ENCODE results near the gene POLD3. TPM values are rescaled to one million over a fixed set of nuclear protein-coding genes. Genes with fewer than 3 reads are reported as not detected.
A peak's percentile ranks its signal among the peaks of the same experiment; 100 is the strongest.

The POLD3 gene
- total RNA-seq (2021; fragmentation: NEBNext Ultra II Directional; extraction: Animal tissue kit (Norgen Biotek cat#: 25700)), result 29.3 and 30.5 TPM in 2 replicates
- polyA plus RNA-seq (2011; rRNA removed), result 10.1 and 18.1 TPM in 2 replicates
- polyA plus RNA-seq (2011; cell fraction: cytosol; rRNA removed), result 17.7 TPM
- polyA plus RNA-seq (2011; cell fraction: nucleus; rRNA removed), result 24.2 TPM
- 18.1 to 23.5 TPM (median 20.9 TPM) in 4 replicates for polyA plus RNA-seq (2012, experiment 1 of 2)
- 2.9 TPM for polyA plus RNA-seq (2012, experiment 2 of 2)
- 22.9 TPM for polyA plus RNA-seq (2013, experiment 1 of 2)
- 20.5 TPM for polyA plus RNA-seq (2013, experiment 2 of 2)
- polyA minus RNA-seq (2011; rRNA and poly(A)+ RNA removed), result 51.1 and 81.0 TPM in 2 replicates
- 12.4 TPM for polyA minus RNA-seq (2011; cell fraction: cytosol; rRNA and poly(A)+ RNA removed)
- polyA minus RNA-seq (2011; cell fraction: nucleus; rRNA and poly(A)+ RNA removed), result 35.9 TPM
- long read RNA-seq, experiment 1, transcript POLD3-201 (12 exons, 3,821 nt), result major isoform, 6 of 29 reads
- long read RNA-seq, experiment 1, partial matches to known transcripts, result 20 of 29 reads
- long read RNA-seq, experiment 1, other reads (novel, unspliced or antisense), result 3 of 29 reads
- long read RNA-seq, experiment 2, partial matches to known transcripts, result 7 of 11 reads
- long read RNA-seq, experiment 2, other reads (novel, unspliced or antisense), result 0 of 11 reads

GRCh38 chr11:74592441-74593362, at the start of gene POLD3:
TSS of gene POLD3 (plus strand) at chr11:74592582. CDS start at chr11:74592659, 77 bp downstream.
- CTCF ChIA-PET (ENCODE audit: partially characterized antibody), result interaction anchor here (0.6 to 2.0 kb wide), 4 partner anchors 10 to 204 kb away, joined by 3 to 5 read pairs (median 4); no protein-coding TSS in a partner anchor
- DNase-seq (ENCODE audit: low read depth in 1 of 2, low spot score in 2 of 2), result peak; percentile 70 to 97
- 1% methylated on average over 54 of the region's 63 CpGs; no CpG with 5 or more reads in 1 of the 2 experiments for WGBS, 2 experiments (ENCODE audit: extremely low coverage in 1 of 2, insufficient coverage in 1 of 2, insufficient read length in 1 of 2, insufficient replicate concordance in 2 of 2, low coverage in 1 of 2, low lambda C conversion rate in 2 of 2, missing lambda C conversion rate in 1 of 2)
- peak; percentile 66; the same call in 1 of the 2 replicates for TF ChIP-seq CREB1 (IDR thresholded peaks at IDR 0.05)
- TF ChIP-seq RBBP5 (IDR thresholded peaks at IDR 0.05; ENCODE audit: borderline replicate concordance, low read depth, low read length), result peak; percentile 69; the same call in 1 of the 2 replicates
- TF ChIP-seq GABPA (IDR thresholded peaks at IDR 0.05; ENCODE audit: borderline replicate concordance, insufficient read depth, low read length), result no peak
- no peak for TF ChIP-seq RXRA (IDR thresholded peaks at IDR 0.05; ENCODE audit: insufficient read depth, low read depth, low read length)
- peak; percentile 91 to 99; a peak in 3 of 4 replicates for TF ChIP-seq SIN3A (conservative IDR thresholded peaks at IDR 0.05 in 1 of 2, IDR thresholded peaks at IDR 0.05 in 1 of 2; ENCODE audit: low read depth in 1 of 2, low read length in 2 of 2)
- TF ChIP-seq SP4 (IDR thresholded peaks at IDR 0.05; ENCODE audit: low read length), result 0 out of 2 replicates have a peak, but pooled peaks have one; percentile 55

More at GRCh38 chr11:74592441-74593362, at the start of gene POLD3:
- Histone ChIP-seq H4K5ac (ENCODE audit: insufficient read length, low read depth, low read length) (peak within 1 kb of the TSS; percentile 76), H2BK5ac (ENCODE audit: low read depth, low read length) (peak within 1 kb of the TSS; percentile 73; the same call in 1 of the 2 replicates), H2AK5ac (ENCODE audit: low read depth, low read length) (no peak within 1 kb of the TSS), H2AFZ (ENCODE audit: low read length) (peak within 1 kb of the TSS; percentile 98), H3K23ac (ENCODE audit: insufficient read length) (no peak within 1 kb of the TSS), H3K27ac (ENCODE audit: low read depth, low read length) (peak within 1 kb of the TSS; percentile 89), H3K4ac (replicated peaks; ENCODE audit: insufficient read length, low read depth, low read length) (no peak within 1 kb of the TSS), H4K91ac (replicated peaks; ENCODE audit: insufficient read length, low read length) (peak within 1 kb of the TSS; percentile 56), H3K9me3 (ENCODE audit: insufficient read depth in 2 of 2, low read depth in 1 of 2, low read length in 1 of 2) (no peaks in the 10 kb centered on the region), H2BK20ac (ENCODE audit: low read length) (no peak within 1 kb of the TSS), H4K8ac (ENCODE audit: extremely low read depth, insufficient read depth, low read length) (peak within 1 kb of the TSS; percentile 77), H3K79me2 (ENCODE audit: control insufficient read depth in 1 of 2, insufficient read depth in 2 of 2, low read length in 2 of 2) (peaks cover 0 to 21% of the 10 kb centered on the region in 2 experiments; a peak in 2 of 4 replicates), H3K18ac (ENCODE audit: extremely low read depth, low read length) (no peak within 1 kb of the TSS), H3K23me2 (ENCODE audit: low read depth, low read length) (peaks cover 4% of the 10 kb centered on the region), H2BK15ac (ENCODE audit: low read length) (no peak within 1 kb of the TSS; the same call in 1 of the 2 replicates), H3K4me1 (replicated peaks in 1 of 4; ENCODE audit: control insufficient read depth in 3 of 4, insufficient read depth in 4 of 4, low read length in 3 of 4) (no peaks in the 10 kb centered on the region; a peak in 1 of 7 replicates), H2BK120ac (replicated peaks; ENCODE audit: low read depth, low read length) (no peak within 1 kb of the TSS), H3K9ac (replicated peaks in 1 of 4; ENCODE audit: extremely low read depth in 1 of 4, low read depth in 3 of 4, low read length in 3 of 4) (peak within 1 kb of the TSS; percentile 90 to 97 (median 94)), H4K20me1 (replicated peaks in 1 of 2; ENCODE audit: control insufficient read depth in 1 of 2, insufficient read depth in 2 of 2, low read length in 2 of 2) (no peaks in the 10 kb centered on the region), H3K36me3 (ENCODE audit: control insufficient read depth in 2 of 4, insufficient read depth in 4 of 4, low read length in 3 of 4) (peaks cover 0 to 11% (median 0%) of the 10 kb centered on the region in 4 experiments; a peak in 2 of 8 replicates), H2BK12ac (ENCODE audit: low read depth, low read length) (no peak within 1 kb of the TSS), H3K4me2 (ENCODE audit: insufficient read depth in 1 of 2, low read depth in 2 of 2, low read length in 2 of 2) (peak within 1 kb of the TSS; percentile 70 to 84), H3K4me3 (ENCODE audit: extremely low read depth in 1 of 4, insufficient read depth in 2 of 4, low read depth in 3 of 4, low read length in 4 of 4) (peak within 1 kb of the TSS; percentile 93 to 99 (median 97)), H3K14ac (ENCODE audit: insufficient read length) (no peak within 1 kb of the TSS), H3K79me1 (ENCODE audit: low read depth, low read length) (peaks cover 5% of the 10 kb centered on the region; the same call in 1 of the 2 replicates), H3K56ac (replicated peaks; ENCODE audit: insufficient read length, low read depth, low read length) (peak within 1 kb of the TSS; percentile 66), H3K27me3 (replicated peaks in 1 of 4; ENCODE audit: control insufficient read depth in 3 of 4, extremely low read depth in 1 of 4, insufficient read depth in 3 of 4, low read length in 3 of 4) (no peaks in the 10 kb centered on the region)
- POLR2A ChIA-PET (ENCODE audit: partially characterized antibody), result interaction anchor here (0.8 to 2.0 kb wide), 8 partner anchors 9 to 143 kb away, joined by 3 to 12 read pairs (median 4); partner anchors contain the start of gene LIPT2
- FAIRE-seq, result no peak
